HCT116 (cell line): Measurements from ENCODE around the gene MBTPS1. TPM values are rescaled to one million over a fixed set of nuclear protein-coding genes. Genes with fewer than 3 reads are reported as not detected.

Source experiments
- ATAC-seq: fragments of 200-7000 bp; cut with Tn5 transposase; 2 replicates; pipeline ENCODE4 v1.9.1; 2020; ENCODE audit warnings: mild to moderate bottlenecking, moderate library complexity
- BruUV-seq: library from RNA; stranded (reverse); fragments of 400-500 nt; replicated peaks from 2 replicates; lab custom pipeline; 2021; lab: Mats Ljungman, UMichigan
- CTCF ChIA-PET: fragments of 300-600 bp; sonication (Branson Sonifier 250); formaldehyde crosslinking; loops from one replicate; lab custom pipeline; 2021; ENCODE audit warnings: antibody characterized with exemption; lab: Charles Lee
- POLR2A ChIA-PET: fragments of 300-600, 350-600 bp; sonication (Branson Sonifier 250); formaldehyde crosslinking; loops from one replicate; lab custom pipeline; 2021; ENCODE audit warnings: antibody characterized with exemption; lab: Charles Lee
- RAD21 ChIA-PET, 2 experiments: fragments of 300-600 bp; sonication (Branson Sonifier 250); formaldehyde crosslinking; loops; one replicate each; lab custom pipeline; 2023; ENCODE audit warnings: low total read pairs in 2 of 2; ENCODE audit not compliant: uncharacterized antibody in 2 of 2, unreplicated experiment in 2 of 2, low non-redundant PET in 1 of 2; lab: Charles Lee
- DNase-seq: peaks from one replicate; pipeline ENCODE4 v3.0.0-alpha.2; 2010; ENCODE audit warnings: low read depth, low spot score
- H2AFZ ChIP-seq: fragments of 200-600 bp; shearing (Covaris generic), sonication (generic); 2 replicates; pipeline ENCODE4 v1.6.1; 2017; ENCODE audit warnings: low read depth, mixed run types, mixed read lengths, antibody characterized with exemption, low read length; ENCODE audit not compliant: poor library complexity, severe bottlenecking
- H3K27ac ChIP-seq: 2 replicates; pipeline ENCODE4 v1.5.1; 2012; ENCODE audit warnings: low read depth, low read length
- H3K27me3 ChIP-seq: fragments of 200-600 bp; sonication (generic); 2 replicates; pipeline ENCODE4 v1.6.1; 2016; ENCODE audit warnings: mixed run types, low read length, mixed read lengths; ENCODE audit not compliant: insufficient read depth
- H3K36me3 ChIP-seq, 2 experiments: fragments of 200-500 bp in 1 of 2; fragments of 200-600 bp in 1 of 2; sonication (Bioruptor generic) in 1 of 2; sonication (generic) in 1 of 2; 2 replicates each; pipeline versions ENCODE4 v1.5.1 to v1.6.1; 2014 to 2016; ENCODE audit warnings: low read length in 2 of 2, inconsistent platforms in 1 of 2, mixed read lengths in 1 of 2, mixed run types in 1 of 2; ENCODE audit not compliant: insufficient read depth in 2 of 2, control insufficient read depth in 1 of 2
- H3K4me1 ChIP-seq, 2 experiments: fragments of 200-600 bp in 1 of 2; sonication (generic) in 1 of 2; 2 replicates each; pipeline versions ENCODE4 v1.5.1 to v1.6.1; 2012 to 2017; ENCODE audit warnings: low read length in 2 of 2, inconsistent platforms in 1 of 2, mild to moderate bottlenecking in 1 of 2, mixed read lengths in 1 of 2, mixed run types in 1 of 2, moderate library complexity in 1 of 2; ENCODE audit not compliant: insufficient read depth in 2 of 2, control insufficient read depth in 1 of 2
- H3K4me2 ChIP-seq: fragments of 200-600 bp; sonication (generic); 2 replicates; pipeline ENCODE4 v1.6.1; 2017; ENCODE audit warnings: mixed run types, low read length, mixed read lengths
- H3K4me3 ChIP-seq, 2 experiments: fragments of 200-600 bp in 1 of 2; sonication (generic) in 1 of 2; replicated peaks in 1 of 2; 2 replicates each; pipeline ENCODE4 v1.5.1; 2011 to 2016; ENCODE audit warnings: low read length in 2 of 2, control low read depth in 1 of 2, low read depth in 1 of 2, mild to moderate bottlenecking in 1 of 2, mixed read lengths in 1 of 2, mixed run types in 1 of 2
- H3K79me2 ChIP-seq: fragments of 200-600 bp; sonication (generic); 2 replicates; pipeline ENCODE4 v1.6.1; 2017; ENCODE audit warnings: mild to moderate bottlenecking, mixed run types, low read length, moderate library complexity, mixed read lengths; ENCODE audit not compliant: insufficient read depth
- H3K9ac ChIP-seq: fragments of 200-600 bp; sonication (generic); 2 replicates; pipeline ENCODE4 v1.6.1; 2016; ENCODE audit warnings: low read length, mixed read lengths
- H3K9me2 ChIP-seq: fragments of 200-600 bp; sonication (generic), shearing (Covaris generic); 2 replicates; pipeline ENCODE4 v1.6.1; 2017; ENCODE audit warnings: mixed run types, mild to moderate bottlenecking, moderate library complexity; ENCODE audit not compliant: insufficient read depth
- H3K9me3 ChIP-seq, 2 experiments: fragments of 200-500 bp in 1 of 2; fragments of 200-600 bp in 1 of 2; sonication (Bioruptor generic) in 1 of 2; sonication (generic) in 1 of 2; 2 replicates each; pipeline ENCODE4 v1.6.1; 2014 to 2017; ENCODE audit warnings: low read length in 2 of 2, mixed read lengths in 2 of 2, inconsistent platforms in 1 of 2, low read depth in 1 of 2, mild to moderate bottlenecking in 1 of 2, mixed run types in 1 of 2, moderate library complexity in 1 of 2; ENCODE audit not compliant: control insufficient read depth in 1 of 2, insufficient read depth in 1 of 2
- H4K20me1 ChIP-seq: fragments of 200-600 bp; sonication (generic), shearing (Covaris generic); 2 replicates; pipeline ENCODE4 v1.6.1; 2017; ENCODE audit warnings: mixed run types, mild to moderate bottlenecking, moderate library complexity; ENCODE audit not compliant: insufficient read depth
- CTCF ChIP-seq, 3 experiments: fragments of 200-600 bp in 1 of 3; sonication (generic) in 1 of 3; IDR thresholded peaks in 2 of 3; conservative IDR thresholded peaks in 1 of 3; 2 replicates each; pipeline ENCODE4 v1.5.1; 2012 to 2017; ENCODE audit warnings: low read depth in 2 of 3, low read length in 2 of 3, antibody characterized with exemption in 1 of 3, borderline replicate concordance in 1 of 3, control low read depth in 1 of 3, mild to moderate bottlenecking in 1 of 3, mixed read lengths in 1 of 3, mixed run types in 1 of 3, moderate library complexity in 1 of 3; ENCODE audit not compliant: insufficient read depth in 1 of 3
- ELF1 ChIP-seq: IDR thresholded peaks from 2 replicates; pipeline ENCODE4 v1.6.1; 2012; ENCODE audit warnings: low read depth, borderline replicate concordance
- POLR2AphosphoS5 ChIP-seq: IDR thresholded peaks from 2 replicates; pipeline ENCODE4 v1.6.1; 2011; ENCODE audit warnings: mild to moderate bottlenecking, low read depth, low read length, moderate library complexity
- SRF ChIP-seq: IDR thresholded peaks from 2 replicates; pipeline ENCODE4 v1.6.1; 2012; ENCODE audit warnings: low read depth
- ZBTB33 ChIP-seq: IDR thresholded peaks from 2 replicates; pipeline ENCODE4 v1.6.1; 2011; ENCODE audit warnings: mild to moderate bottlenecking, low read length, moderate library complexity; ENCODE audit not compliant: insufficient replicate concordance; ENCODE audit errors: extremely low read depth
- ZFX ChIP-seq: fragments of 450-650 bp; IDR thresholded peaks from 2 replicates; pipeline ENCODE4 v1.6.1; 2017
- intact Hi-C: fragments of 100-400 bp; cut with micrococcal nuclease; formaldehyde crosslinking; loops from 2 replicates; pipeline ENCODE4 v1.10.0; 2022
- total RNA-seq: library from RNA; stranded (reverse); gene quantifications from one replicate; pipeline ENCODE4 v1.2.1, GENCODE V29; 2021; ENCODE audit not compliant: unreplicated experiment

Gene MBTPS1
- total RNA-seq, 1 experiment from 2014 or later, result 111 TPM

DNA sequence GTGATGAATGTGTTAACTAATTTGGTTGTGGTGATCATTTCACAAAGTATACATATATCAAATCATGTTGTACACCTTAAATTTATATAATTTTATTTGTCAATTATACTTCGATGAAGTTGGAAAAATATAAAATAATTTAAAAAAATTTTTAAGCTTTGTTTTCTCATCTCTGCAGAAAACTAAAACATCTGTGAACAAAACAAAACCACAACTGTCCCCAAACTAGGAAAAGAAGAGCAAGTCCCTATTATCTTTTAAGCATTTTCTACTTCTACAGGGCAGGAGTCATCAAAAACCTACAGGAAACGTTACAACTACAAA is 21.7 kb upstream of the MBTPS1 start:
- Histone ChIP-seq H3K4me2 (peak overlapping the region; percentile 81), H3K36me3 (no peaks in the 10 kb centered on the region), H3K4me1 (peaks cover 23 to 35% of the 10 kb centered on the region in 2 experiments), H3K4me3 (peak overlapping the region in 1 of 2 experiments; percentile 38; a peak in 1 of 4 replicates), H3K27me3 (no peaks in the 10 kb centered on the region), H3K27ac (peak overlapping the region; percentile 10; the same call in 1 of the 2 replicates), H3K79me2 (peaks cover 62% of the 10 kb centered on the region), H4K20me1 (no peaks in the 10 kb centered on the region; the same call in 1 of the 2 replicates), H2AFZ (no peak overlapping the region), H3K9me2 (no peaks in the 10 kb centered on the region), H3K9me3 (no peaks in the 10 kb centered on the region), H3K9ac (peak overlapping the region; percentile 29)
- DNase-seq (no peak), ATAC-seq (no peak)
- ChIA-PET CTCF (no interaction called here), POLR2A (no interaction called here), RAD21 (no interaction called here)
- intact Hi-C loops, result no loop called here
- TF ChIP-seq ZBTB33 (no peak), ZFX (no peak), POLR2AphosphoS5 (no peak), SRF (no peak), ELF1 (no peak), CTCF (IDR thresholded peaks at IDR 0.05 in 2 of 3, conservative IDR thresholded peaks at IDR 0.05 in 1 of 3; ENCODE audit: borderline replicate concordance in 1 of 3, insufficient read depth in 1 of 3, low read depth in 2 of 3, low read length in 2 of 3) (no peak)
- BruUV-seq, result no TSS peak
